IPS-NIHi7 (cell line): ENCODE data around the gene KIF4A.
A peak's percentile ranks its signal among the peaks of the same experiment; 100 is the strongest.
"Not testable (repeated sequence)": the region's sequence is repeated elsewhere in the genome, so short reads cannot be mapped to it uniquely, and the experiment has no call there.

Experiments used
- DNase-seq: peaks from one replicate; pipeline ENCODE4 v3.0.0; 2012; ENCODE audit warnings: mixed read lengths; ENCODE audit errors: extremely low spot score

The KIF4A gene

GRCh38 chrX:70386235-70386634, 96.3 kb downstream of the KIF4A start:
- no peak for DNase-seq

DNA sequence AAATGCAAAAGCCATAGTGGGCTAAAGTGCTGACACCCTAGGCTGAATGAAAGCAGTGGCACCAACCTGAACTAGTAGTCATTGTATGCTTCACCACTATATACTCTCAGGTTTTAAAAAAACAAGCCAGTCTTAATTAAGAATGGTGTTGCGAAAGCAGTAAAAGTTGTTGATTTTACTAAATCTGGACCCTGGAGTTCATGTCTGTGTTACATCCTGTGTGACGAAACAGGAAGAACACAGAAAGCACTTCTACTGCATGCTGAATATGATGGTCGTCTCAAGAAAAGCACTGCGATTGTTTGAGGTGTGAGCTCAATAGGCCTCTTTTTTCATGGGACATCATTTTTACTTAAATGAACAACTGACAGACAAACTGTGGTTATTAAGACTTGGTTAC, 109.0 kb downstream of the KIF4A start:
- no peak for DNase-seq

DNA sequence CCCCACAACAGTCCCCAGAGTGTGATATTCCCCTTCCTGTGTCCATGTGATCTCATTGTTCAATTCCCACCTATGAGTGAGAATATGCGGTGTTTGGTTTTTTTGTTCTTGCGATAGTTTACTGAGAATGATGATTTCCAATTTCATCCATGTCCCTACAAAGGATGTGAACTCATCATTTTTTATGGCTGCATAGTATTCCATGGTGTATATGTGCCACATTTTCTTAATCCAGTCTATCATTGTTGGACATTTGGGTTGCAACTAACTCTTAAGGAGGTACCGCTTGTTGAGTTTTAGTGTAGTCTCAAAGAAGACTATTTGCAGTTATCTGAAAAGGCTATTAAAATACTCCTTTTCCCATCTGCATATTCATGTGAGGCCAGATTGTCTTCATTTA, 110.3 kb downstream of the KIF4A start:
- not testable (repeated sequence) for DNase-seq

DNA sequence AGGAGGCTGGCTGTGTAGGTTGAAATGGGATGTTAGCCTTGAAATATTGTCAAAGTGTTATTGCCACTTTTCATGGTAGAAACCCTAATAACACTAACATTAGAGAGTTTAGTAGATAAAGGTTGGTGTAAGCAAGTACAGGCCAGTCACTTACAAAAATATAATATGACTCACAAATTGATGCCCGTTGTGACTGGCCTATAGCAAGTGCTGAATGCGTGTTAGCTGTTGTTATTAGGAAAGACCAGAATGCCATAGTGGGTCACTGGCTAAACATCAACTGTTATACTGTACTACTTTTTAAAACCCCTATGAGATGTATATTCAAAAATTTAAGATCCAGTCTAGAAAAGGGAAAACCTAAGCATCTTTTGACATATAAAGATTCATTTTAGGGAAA, 112.8 kb downstream of the KIF4A start:
- no peak for DNase-seq

- DNase-seq = no peak
Observed at GRCh38 chrX:70405003-70405402, 115.1 kb downstream of the KIF4A start.

DNA sequence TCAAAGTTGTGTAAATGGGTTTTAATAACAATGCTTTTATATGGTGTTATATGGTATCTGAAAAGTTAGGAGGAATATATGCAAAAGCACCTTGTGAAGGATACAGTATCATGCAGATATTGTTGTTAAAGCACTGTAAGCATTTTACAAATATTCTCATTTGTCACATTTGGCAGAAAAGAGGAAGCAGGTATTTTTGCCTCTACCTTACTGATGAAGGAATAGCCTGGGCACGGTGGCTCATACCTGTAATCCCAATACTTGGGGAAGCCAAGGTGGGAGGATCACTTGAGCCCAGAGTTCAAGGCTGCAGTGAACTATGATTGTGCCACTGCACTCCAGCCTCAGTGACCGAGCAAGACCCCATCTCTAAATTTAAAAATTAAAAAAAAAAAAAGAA, 121.0 kb downstream of the KIF4A start:
- DNase-seq = no peak

DNA sequence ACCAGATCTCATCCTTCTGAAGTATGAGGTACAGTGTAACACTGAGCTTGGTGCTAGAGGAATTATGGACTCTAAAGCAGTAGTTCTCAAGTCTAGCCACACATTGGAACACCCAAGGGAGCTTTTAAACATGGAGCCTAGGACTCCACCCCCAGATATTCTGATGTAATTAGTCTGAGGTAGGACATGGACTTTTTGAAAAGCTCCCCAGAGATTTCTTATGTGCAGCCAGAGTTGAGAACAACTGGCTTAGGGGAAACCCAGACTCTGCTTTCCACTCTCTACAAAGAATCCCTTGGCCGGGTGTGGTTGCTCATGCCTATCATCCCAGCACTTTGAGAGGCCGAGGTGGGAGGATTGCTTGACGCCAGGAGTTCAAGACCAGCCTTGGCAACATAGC, 121.6 kb downstream of the KIF4A start:
- no peak for DNase-seq

DNA sequence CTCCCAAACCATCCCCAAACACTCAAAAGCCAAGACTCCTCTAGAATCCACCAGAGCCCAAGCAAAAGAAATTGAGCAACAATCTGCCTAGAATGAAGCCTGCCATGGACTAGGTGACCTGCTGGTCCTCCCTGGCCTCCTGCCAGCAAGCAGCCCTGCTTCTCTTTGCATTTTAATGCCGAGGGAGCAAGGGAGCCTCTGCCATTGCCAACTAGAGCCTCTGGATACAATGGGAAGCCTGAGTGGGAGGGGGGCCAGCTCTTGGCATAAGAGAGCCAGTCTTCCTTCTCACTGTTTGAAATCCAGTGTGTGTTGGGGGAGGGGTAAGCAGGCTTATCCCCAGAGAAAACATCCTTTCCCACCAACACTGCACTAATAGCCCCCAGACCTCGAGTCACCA, 131.7 kb downstream of the KIF4A start:
- DNase-seq = peak; percentile 49

DNA sequence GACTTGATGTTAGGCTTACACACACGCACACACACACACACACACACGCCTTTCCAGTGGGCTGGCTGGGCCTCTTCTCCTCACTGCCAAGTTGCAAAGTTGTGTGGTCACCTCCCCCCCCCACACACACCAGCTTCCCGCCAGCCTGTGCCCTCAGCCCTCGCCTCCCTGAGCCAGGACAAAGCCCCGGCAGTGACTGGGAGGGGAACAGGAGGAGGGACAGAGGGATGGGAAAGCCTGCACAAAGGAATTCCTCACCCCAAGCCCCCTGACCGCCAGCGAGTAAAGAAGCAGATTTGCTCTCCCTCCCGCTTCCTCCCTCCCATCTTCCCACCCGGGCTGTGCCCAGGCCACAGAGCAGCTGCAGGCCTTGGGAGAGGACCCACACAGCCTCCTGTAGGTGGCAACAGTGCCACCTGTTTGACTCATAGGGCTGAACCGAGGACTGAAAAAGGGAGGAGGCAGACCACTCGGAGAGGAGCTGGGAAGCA, 133.0 kb downstream of the KIF4A start, which contains the start of gene GDPD2:
GDPD2 (plus strand) TSS at position 464 of the 491 bp plus-strand sequence. CDS start 1,671 bp downstream, outside the sequence.
- DNase-seq = peak; percentile 57

DNA sequence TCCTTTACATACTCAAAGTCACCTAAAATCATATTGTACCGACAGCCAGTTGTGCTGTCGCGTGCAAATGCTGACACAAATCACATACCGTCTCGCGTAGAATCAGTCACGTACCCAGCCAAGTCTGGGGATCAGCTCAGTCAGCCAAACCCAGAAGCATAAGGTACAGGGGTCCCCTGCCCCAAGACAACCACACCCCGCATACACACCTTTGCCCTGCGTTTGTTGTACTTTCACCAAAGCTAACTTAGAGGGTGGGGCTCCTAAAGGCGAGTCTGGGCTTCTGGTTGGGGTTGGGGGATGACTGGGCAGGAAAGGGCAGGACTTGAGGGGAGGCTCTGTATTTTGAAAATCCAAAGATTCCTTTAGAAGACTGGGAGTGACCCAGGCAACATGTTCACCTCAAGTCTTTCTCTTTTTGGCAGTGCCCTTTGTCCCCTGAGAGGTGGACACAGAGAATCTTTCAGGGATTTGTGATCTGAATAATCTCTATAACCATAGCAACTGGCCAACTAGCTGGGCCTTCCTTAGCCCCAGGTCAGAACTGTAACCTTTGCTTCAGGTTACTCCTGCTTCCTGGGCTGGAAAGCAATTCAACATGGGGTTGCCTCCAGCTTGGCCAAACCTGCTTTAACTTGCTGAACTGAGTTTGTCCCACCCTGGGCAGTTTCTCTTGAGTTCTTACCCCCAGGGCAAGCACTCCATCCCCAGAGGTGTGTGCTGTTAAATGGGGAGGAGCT, 134.2 kb downstream of the KIF4A start:
- no peak for DNase-seq

GRCh38 chrX:70424801-70425200, 134.9 kb downstream of the KIF4A start:
- DNase-seq = no peak

GRCh38 chrX:70426286-70427278, 136.7 kb downstream of the KIF4A start:
- DNase-seq = no peak

- no peak for DNase-seq
Observed at GRCh38 chrX:70427365-70427764, 137.5 kb downstream of the KIF4A start.

DNA sequence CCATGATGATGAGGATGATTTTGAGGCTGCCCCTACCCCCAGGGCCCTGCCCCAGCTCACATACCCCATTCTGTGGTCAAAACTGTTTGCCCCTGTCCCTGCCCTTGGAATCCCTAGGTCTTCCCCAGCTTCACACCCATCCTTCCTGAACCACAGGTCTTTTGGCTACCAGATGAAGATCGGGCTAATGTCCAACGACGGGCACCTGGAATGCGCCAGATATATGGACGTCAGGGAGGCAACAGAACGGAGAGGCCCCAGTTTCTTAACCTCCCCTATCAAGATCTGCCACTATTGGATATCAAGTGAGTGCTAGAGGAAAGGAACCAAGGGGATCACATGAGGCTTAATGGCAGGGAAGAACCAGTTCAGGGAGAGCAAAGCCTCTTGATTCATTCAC, 139.9 kb downstream of the KIF4A start:
- no peak for DNase-seq

DNA sequence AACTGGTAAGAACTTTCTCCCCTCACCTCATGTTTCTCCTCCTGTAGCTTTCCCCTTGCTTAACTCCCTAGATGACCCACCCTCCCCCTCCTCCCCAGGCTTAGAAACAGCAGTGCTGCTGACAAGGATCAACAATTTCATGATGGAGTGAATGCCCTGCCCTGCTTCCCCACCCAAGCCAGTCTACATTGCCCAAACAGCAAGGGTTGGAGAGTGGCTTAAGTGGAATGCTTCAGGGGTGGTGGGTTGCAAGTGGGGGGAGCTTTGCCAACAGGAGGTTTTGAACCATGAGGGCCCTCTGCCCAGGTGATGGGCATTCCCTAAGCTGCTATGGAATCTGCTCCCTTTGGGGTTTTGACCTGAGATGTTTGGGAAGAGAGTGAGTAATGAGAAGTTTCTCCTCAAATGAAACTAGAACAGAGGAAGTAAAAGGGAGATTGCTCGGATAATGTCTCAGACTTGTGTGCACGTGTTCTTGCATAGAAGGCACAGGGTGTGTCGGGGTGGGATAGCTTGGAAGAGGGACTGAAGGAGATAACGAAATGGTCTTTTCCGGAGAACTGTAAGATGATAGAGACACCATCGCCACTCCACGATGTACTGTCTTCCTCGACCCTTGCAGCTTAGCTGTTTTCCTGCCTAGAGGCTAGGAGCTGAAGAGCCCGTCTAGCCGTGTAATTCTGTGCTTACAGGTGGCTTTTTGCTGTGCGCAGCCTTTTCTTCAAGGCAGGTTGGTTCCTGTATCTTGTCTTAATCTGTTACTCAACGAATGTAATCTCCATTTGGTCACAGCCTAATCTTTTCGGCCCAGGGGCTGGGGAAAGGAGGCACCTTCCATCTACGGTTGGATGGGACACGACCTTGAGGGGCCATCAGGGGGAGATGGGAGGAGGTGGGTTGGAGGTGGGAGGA, 143.3 kb downstream of the KIF4A start:
- DNase-seq = no peak

GRCh38 chrX:70433848-70434351, 144.0 kb downstream of the KIF4A start:
- peak; percentile 70 for DNase-seq

GRCh38 chrX:70434352-70434866, 144.5 kb downstream of the KIF4A start:
- peak; percentile 82 for DNase-seq

DNA sequence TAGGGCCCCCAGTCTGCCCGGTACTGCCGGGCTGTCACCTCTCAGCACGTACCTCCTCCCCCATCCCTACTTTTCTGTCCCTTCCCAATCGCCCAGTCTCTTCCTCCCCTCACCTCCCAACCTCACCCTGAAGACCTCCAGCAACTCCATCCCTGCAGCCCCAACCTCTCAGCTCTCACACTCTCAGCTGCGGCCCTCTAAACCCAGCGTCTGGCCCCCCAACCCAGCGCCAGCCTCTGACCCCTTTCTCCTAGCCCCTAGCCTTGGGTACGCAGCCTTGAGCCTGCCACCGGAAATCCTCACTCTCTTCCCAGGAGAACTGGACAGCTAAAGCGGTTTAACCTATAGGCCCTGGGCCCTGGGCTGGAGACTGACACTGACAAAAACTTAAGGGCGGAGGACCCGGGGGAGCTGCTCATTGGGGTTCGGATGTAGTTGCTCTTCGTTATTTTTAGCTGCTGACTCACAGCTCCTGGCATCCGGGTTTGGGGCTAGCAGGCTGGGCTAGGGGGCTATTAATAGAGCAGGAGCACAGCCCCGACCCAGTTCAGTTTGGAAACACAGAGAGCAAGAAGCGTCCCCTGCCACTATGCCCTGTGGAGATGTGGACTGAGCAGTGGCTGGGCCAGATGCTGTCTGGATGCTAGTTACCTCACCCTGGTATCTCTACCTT, 145.1 kb downstream of the KIF4A start:
- DNase-seq = no peak

GRCh38 chrX:70436343-70436742, 146.4 kb downstream of the KIF4A start:
- DNase-seq = peak; percentile 55

- DNase-seq = no peak
Observed at GRCh38 chrX:70437011-70437410, 147.1 kb downstream of the KIF4A start.
